Neural cell (in vitro differentiated cells): Measurements from ENCODE around the gene FRMPD4. TPM values are rescaled to one million over a fixed set of nuclear protein-coding genes. Genes with fewer than 3 reads are reported as not detected.

ENCODE experiments used
- H2AFZ ChIP-seq: fragments of 200-600, 300-800 bp; sonication (generic), shearing (Covaris generic); 2 replicates; pipeline ENCODE4 v1.6.0; 2014; ENCODE audit warnings: low read depth, mild to moderate bottlenecking, antibody characterized with exemption, low read length, moderate library complexity
- H3F3A ChIP-seq: fragments of 200-600 bp; shearing (Covaris generic); 2 replicates; pipeline ENCODE4 v1.6.1; 2016; ENCODE audit warnings: mild to moderate bottlenecking, moderate library complexity, mixed read lengths, antibody characterized with exemption, low read length; ENCODE audit not compliant: insufficient read depth, poor library complexity, severe bottlenecking
- H3K27ac ChIP-seq: fragments of 200-600, 300-800 bp; sonication (generic), shearing (Covaris generic); 2 replicates; pipeline ENCODE4 v1.5.1; 2014; ENCODE audit warnings: mild to moderate bottlenecking, low read length, moderate library complexity
- H3K27me3 ChIP-seq: fragments of 300-800, 200-600 bp; sonication (generic), shearing (Covaris generic); 2 replicates; pipeline ENCODE4 v1.6.0; 2014; ENCODE audit warnings: mild to moderate bottlenecking, low read depth, low read length, moderate library complexity; ENCODE audit not compliant: insufficient read depth
- H3K36me3 ChIP-seq: fragments of 300-800, 200-600 bp; sonication (generic), shearing (Covaris generic); 2 replicates; pipeline ENCODE4 v1.5.1; 2014; ENCODE audit warnings: mild to moderate bottlenecking, antibody characterized with exemption, low read length, moderate library complexity; ENCODE audit not compliant: insufficient read depth
- H3K4me2 ChIP-seq: fragments of 300-800, 200-600 bp; sonication (generic), shearing (Covaris generic); 2 replicates; pipeline ENCODE4 v1.6.0; 2014; ENCODE audit warnings: mild to moderate bottlenecking, low read length
- H3K4me3 ChIP-seq: fragments of 300-800, 200-600 bp; sonication (generic), shearing (Covaris generic); 2 replicates; pipeline ENCODE4 v1.5.1; 2014; ENCODE audit warnings: mild to moderate bottlenecking, low read length, moderate library complexity
- H3K79me2 ChIP-seq: fragments of 200-600 bp; shearing (Covaris generic); replicated peaks from 2 replicates; pipeline ENCODE4 v1.6.0; 2014; ENCODE audit warnings: mild to moderate bottlenecking, low read length, moderate library complexity; ENCODE audit not compliant: insufficient read depth
- H3K9ac ChIP-seq: fragments of 300-800, 200-600 bp; sonication (generic), shearing (Covaris generic); 2 replicates; pipeline ENCODE4 v1.6.1; 2016; ENCODE audit warnings: mild to moderate bottlenecking, low read length, mixed read lengths
- H3K9me2 ChIP-seq: fragments of 200-600 bp; shearing (Covaris generic); 2 replicates; pipeline ENCODE4 v1.6.1; 2016; ENCODE audit warnings: mild to moderate bottlenecking, low read length, mixed read lengths; ENCODE audit not compliant: insufficient read depth
- H3K9me3 ChIP-seq: fragments of 200-600, 300-800 bp; sonication (generic), shearing (Covaris generic); 2 replicates; pipeline ENCODE4 v1.6.1; 2016; ENCODE audit warnings: mild to moderate bottlenecking, mixed run types, low read length, moderate library complexity, mixed read lengths
- H4K20me1 ChIP-seq: fragments of 200-600 bp; shearing (Covaris generic); 2 replicates; pipeline ENCODE4 v1.6.1; 2016; ENCODE audit warnings: mild to moderate bottlenecking, mixed run types; ENCODE audit not compliant: insufficient read depth
- CTCF ChIP-seq: fragments of 450-650 bp; IDR thresholded peaks from 2 replicates; pipeline ENCODE4 v1.5.1; 2014; ENCODE audit warnings: antibody characterized with exemption, mild to moderate bottlenecking, moderate library complexity; ENCODE audit not compliant: poor library complexity, severe bottlenecking
- EP300 ChIP-seq: fragments of 450-650 bp; conservative IDR thresholded peaks from 2 replicates; pipeline ENCODE4 v1.6.1; 2014; ENCODE audit warnings: antibody characterized with exemption, mild to moderate bottlenecking, moderate library complexity; ENCODE audit not compliant: poor library complexity, severe bottlenecking
- EZH2 ChIP-seq: fragments of 200-600, 300-800 bp; shearing (Covaris generic), sonication (generic); IDR thresholded peaks from 2 replicates; pipeline ENCODE4 v1.6.1; 2014; ENCODE audit warnings: antibody characterized with exemption, low read length, borderline replicate concordance, mild to moderate bottlenecking; ENCODE audit not compliant: insufficient read depth, poor library complexity, severe bottlenecking
- MXI1 ChIP-seq: fragments of 450-650 bp; conservative IDR thresholded peaks from 2 replicates; pipeline ENCODE4 v1.6.1; 2014; ENCODE audit warnings: antibody characterized with exemption, mild to moderate bottlenecking; ENCODE audit not compliant: poor library complexity, severe bottlenecking
- POLR2AphosphoS5 ChIP-seq: IDR thresholded peaks from 2 replicates; pipeline ENCODE4 v1.6.1; 2012
- RAD21 ChIP-seq: fragments of 450-650 bp; conservative IDR thresholded peaks from 2 replicates; pipeline ENCODE4 v1.6.1; 2014; ENCODE audit warnings: antibody characterized with exemption, mild to moderate bottlenecking, moderate library complexity
- REST ChIP-seq: IDR thresholded peaks from 2 replicates; pipeline ENCODE4 v1.6.1; 2012; ENCODE audit warnings: borderline replicate concordance
- SMC3 ChIP-seq: fragments of 450-650 bp; conservative IDR thresholded peaks from 2 replicates; pipeline ENCODE4 v1.6.1; 2014; ENCODE audit warnings: antibody characterized with exemption, mild to moderate bottlenecking, moderate library complexity; ENCODE audit not compliant: poor library complexity
- TAF1 ChIP-seq: IDR thresholded peaks from 2 replicates; pipeline ENCODE4 v1.6.1; 2012; ENCODE audit warnings: low read depth
- polyA plus RNA-seq: library from polyadenylated mRNA; depleted of rRNA; stranded (reverse); fragments of >200 nt; gene quantifications from 2 replicates; pipeline ENCODE4 v1.2.3, GENCODE V29; 2014

The FRMPD4 gene
- polyA plus RNA-seq, 1 donor from 2014 or later: 1.2 TPM

DNA sequence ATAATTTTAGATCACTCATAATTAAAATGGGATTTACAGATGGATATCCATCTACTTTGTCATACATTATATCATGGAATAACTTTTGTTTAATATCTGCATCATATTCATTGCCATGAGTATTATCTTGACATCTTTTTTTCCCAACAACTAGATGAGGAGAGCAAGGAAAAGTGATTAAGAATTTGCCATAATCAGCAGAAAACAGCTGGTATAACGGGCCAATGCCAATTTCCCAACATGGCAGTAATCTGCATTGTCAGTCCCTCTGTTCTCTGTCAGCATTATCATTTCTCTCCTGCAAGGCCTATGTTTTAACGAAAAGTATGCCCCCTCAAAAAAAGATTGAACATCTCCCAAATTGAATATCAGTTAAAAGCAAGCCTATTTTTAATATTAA, 314.0 kb downstream of the FRMPD4 start:
- H3K9ac ChIP-seq: no peak overlapping the region
- no peaks in the 10 kb centered on the region for H3K36me3 ChIP-seq
- no peaks in the 10 kb centered on the region for H3K9me3 ChIP-seq
- H2AFZ ChIP-seq: no peak overlapping the region
- no peak overlapping the region for H3K4me3 ChIP-seq
- no peaks in the 10 kb centered on the region for H4K20me1 ChIP-seq
- no peak overlapping the region for H3K27ac ChIP-seq
- TF ChIP-seq EP300 (no peak), MXI1 (no peak), RAD21 (no peak), EZH2 (no peak), SMC3 (no peak), REST (no peak), TAF1 (no peak), POLR2AphosphoS5 (no peak), CTCF (no peak)
- H3F3A ChIP-seq: no peaks in the 10 kb centered on the region
- H3K4me2 ChIP-seq: no peak overlapping the region
- H3K9me2 ChIP-seq: no peaks in the 10 kb centered on the region
- H3K79me2 ChIP-seq: no peaks in the 10 kb centered on the region
- no peaks in the 10 kb centered on the region for H3K27me3 ChIP-seq

DNA sequence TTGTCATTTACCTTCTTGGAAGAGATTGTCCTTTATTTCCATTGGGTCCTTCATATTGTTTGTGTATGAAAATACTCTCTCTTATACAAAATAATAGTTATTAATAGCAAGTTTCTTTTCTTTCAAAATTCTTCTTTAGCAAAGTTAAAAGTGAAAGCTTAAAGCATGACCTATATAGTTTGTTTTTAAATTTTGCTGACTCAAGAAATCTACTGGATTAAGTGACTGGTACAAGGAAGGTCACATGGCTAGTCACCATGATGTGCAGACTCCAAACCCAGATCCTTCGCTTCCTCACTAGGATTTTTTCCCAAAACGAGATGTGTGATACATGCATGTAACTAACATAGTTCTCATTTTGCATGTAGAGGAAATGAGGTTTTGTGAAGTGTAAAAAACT, 322.7 kb downstream of the FRMPD4 start:
- H3K36me3 ChIP-seq: no peaks in the 10 kb centered on the region
- H3F3A ChIP-seq: no peaks in the 10 kb centered on the region
- H3K9ac ChIP-seq: no peak overlapping the region
- no peaks in the 10 kb centered on the region for H4K20me1 ChIP-seq
- no peaks in the 10 kb centered on the region for H3K9me2 ChIP-seq
- H3K4me3 ChIP-seq: no peak overlapping the region
- no peaks in the 10 kb centered on the region for H3K9me3 ChIP-seq
- no peaks in the 10 kb centered on the region for H3K27me3 ChIP-seq
- TF ChIP-seq POLR2AphosphoS5: no peak
- TF ChIP-seq EZH2: no peak
- no peak for TF ChIP-seq REST
- no peaks in the 10 kb centered on the region for H3K79me2 ChIP-seq
- no peak overlapping the region for H3K4me2 ChIP-seq
- H2AFZ ChIP-seq: no peak overlapping the region
- H3K27ac ChIP-seq: no peak overlapping the region
